Embryonic facial prominence (tissue), 1 donor: ENCODE results near the gene ACADS.

Experiments
- DNase-seq: peaks from one replicate; pipeline ENCODE4 v3.0.0-alpha.2; 2016; ENCODE audit errors: extremely low spot score

Gene ACADS

DNA sequence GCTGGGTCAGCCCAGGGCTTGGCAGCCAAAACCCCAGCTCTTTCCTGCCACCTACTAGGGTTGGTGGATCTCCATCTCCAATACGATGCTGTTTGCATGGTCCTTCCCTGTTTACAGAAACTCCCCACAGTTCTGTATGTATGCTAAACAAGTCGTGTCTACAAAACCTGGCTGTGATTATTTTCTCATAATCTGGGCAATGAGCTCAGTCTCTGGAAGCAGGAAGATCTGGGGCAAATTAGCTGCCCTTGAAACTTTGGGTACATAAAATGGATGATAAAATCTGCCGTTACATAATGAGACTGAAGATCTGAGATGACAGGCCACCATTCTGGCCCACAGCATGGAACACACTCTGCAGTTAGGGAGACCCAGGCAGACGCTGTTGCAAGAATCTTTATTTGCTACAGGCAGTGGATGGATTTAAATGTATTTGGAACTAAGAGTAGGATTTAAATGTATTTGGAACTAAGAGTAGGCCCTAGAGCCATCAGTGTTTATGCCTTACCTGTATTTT lies 31.7 kb downstream of the ACADS start:
- no peak for DNase-seq

DNA sequence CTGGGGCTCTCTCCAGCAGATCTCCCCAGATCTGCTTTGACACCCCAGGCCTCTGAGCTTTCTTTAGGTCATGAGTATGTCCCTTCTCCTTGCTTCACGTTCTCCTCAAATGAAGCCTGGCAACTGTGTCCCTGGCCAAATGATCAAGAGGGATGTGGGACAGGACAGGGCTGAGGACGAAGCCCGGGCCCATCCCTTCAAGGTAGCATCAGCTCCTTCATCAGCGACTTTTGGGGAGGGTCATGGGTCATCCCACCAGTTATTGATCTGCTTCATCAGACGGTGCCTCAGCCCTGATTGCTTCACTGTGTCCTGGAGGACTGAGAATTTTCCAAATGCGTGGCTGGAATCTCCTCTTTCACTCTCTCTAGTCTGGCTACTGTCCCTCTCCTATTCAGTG lies 32.3 kb downstream of the ACADS start:
- no peak for DNase-seq

DNA sequence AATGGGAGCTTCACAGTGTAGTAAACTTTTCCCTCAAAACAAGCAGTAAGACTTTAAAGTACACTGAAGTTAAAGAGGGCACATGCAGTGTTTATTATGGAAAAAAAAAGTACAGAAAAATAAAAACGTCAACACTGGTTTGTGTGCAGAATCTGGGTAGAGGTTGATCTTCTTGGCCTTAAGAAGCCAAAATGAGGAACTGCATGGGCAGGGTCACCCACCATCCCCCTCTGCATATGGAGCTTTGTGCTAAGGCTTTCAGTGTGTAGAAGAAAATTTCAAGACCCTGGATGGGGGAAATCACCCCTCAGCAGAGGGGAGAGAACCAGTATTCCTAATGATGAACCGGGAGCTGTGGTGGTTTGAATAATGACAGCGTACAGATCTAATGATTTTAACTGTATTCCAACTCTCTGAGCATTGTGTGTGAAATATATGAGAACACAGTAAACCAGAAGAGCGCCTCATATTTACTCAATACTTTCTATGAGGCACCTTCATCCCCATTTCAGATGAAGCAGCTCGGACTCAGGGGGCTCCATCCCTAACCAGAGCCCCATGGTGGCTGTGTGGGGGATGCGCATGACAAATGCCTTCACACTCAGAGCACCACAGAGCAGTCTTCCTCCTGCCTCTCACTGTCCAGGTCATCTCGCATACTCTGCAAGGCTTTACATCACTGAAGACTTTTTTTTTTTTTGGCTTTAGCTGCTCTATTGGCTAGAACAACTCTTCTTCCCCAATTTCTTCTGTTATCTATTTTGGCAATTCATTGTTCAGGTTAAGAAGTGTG lies 33.4 kb downstream of the ACADS start:
- DNase-seq: no peak

DNA sequence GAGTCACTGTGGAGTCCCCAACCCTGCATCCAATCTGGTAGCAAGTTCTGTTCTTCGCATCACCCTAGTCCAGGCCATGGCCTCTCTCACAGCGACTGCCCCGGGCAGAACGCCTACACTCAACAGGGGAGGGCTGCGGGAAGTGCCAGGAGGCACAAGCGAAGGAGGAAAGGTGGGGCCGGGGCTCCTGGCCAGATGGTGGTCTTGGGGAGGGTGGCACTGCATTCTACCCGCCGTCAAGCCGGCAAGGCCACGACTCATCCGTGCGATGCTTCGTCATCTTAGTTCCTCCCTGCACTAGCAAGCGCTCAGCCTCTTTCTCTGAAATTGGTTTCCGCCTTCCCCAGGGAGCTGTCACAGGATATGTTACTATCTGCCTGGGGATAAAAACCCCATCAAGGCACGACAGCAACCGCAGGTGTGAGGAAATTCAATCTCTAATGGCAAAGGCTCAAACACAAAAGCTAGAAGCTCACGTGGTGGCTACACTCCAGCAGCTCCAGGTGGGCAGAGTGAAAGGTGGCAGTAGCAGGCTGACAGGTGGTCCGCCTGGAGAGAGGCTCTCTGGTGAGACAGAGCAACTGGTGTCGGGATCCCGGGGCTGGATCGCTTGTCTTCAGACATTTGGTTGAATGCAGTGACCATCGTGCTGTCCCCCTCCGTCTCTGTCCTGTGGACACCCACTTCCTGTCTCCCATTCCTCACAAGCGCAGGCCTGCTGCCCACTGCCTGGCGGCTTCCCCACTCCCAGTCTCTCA lies 34.1 kb downstream of the ACADS start:
- no peak for DNase-seq

DNA sequence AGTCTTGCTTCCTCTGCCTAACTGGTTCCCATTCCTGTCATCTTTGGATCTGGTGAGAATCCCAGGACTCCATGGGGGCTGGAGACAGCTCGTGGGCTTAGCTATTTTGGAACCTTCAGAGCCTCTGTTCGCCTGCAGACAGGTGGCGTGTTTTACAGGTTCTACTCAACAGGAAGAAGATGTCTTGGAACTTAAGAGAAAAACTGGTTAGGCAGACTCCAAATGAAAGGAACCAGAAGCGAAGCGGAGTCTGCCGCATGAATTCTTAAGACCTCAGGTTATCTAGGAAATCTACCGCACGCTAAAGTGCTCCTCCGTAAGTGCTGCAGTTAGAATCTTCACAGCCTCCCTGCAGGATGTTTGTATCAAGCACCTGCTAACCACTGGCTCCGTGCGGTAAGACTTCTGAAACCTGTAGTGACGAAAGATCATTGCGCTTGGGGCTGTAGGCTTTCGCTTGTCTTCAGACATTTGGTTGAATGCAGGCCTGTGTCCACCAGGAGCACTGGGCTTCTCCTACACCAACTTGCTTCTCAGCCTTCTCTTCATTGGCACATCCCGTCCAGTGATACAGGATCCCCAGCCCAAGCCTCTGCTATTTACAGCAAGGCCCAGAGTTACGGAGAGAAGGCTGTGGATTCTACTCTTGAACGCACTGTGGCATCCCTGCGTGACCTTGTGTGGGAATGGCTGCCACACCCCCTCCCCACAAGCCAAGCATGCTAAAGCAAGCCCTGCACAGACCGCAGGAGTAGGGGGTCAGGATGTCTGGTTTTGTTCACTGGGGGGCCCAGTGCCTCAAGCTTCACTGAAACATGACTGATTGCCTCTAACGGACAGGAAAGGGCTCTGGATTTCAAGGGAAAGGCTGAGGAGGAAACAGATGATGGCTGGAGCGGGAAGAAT lies 35.0 kb downstream of the ACADS start:
- no peak for DNase-seq

DNA sequence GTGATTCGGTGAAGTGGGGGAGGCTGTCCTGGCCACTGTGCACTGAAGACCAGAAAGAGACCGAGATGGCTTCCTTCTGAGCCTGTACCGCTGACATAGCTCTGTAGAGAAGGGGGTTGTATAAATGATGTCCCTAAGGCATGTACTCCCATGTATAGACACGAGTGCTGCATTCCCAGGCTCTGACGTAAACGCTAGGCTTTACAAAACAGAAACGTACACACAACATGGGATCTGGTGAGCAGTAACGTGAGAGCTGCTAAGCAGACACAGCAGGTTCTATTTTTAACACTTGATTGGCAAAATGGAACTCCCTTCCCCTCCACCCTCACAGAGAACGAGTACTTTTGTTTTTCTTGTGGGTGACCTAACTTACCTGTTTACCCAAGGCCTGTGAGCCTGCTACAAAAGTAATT lies 35.9 kb downstream of the ACADS start:
- peak; percentile 74 for DNase-seq

DNA sequence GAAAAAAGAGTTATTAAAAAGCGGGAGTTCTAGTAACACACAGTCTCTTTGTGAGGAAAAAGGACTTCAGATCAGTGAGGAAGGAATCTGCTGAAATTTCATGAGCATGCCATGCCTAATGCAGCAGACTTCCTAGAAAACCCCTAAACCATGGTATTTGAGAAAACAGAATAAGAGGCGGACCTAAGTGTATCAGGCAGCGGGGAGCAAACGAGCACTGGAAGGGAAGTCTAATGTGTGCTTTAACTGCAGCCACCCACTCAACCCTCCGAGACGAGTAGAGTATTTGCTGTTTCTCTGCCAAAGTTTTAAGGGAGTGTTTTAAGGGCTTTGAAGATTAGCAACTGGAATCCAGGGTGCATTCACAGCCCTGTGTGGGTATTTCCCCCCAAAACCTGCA lies 36.5 kb downstream of the ACADS start:
- peak; percentile 30 for DNase-seq

DNA sequence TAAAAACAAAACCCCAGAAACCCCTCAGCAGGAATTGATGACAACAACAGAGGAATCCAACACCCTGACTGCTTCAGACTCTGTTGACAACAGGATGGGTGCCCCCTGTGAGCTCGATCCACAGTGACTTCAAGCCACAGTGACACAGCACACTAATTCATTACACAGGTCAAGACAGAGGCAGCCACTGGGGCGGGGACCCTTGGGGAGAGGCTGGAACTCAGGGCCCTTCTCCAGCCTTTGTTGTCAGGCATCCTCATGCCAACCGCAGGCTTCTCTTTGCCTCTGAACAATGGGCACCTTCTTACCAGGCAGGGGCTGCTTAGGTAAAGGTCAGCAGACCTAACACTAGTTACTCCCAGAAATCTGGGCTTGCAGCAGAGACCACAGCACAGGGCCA lies 37.6 kb downstream of the ACADS start:
- no peak for DNase-seq

DNA sequence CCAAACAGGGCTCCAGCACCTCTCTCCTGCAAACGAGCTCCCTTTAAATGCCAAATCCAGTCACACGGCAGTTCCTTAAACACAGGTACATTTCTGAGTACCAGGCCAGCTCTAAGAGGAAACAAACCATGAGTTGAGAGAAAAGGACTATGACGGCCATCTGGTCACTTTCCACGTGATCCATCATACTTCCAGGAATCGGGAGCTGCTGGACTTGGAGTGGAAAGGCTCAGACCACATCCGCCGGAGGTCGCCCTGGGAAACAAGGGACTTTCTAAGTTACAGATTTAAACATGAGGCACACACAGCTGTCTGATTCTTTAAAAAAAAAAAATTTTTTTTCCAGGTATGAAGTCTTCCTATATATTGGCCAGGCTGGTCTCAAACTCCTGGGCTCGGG lies 39.2 kb downstream of the ACADS start:
- no peak for DNase-seq

DNA sequence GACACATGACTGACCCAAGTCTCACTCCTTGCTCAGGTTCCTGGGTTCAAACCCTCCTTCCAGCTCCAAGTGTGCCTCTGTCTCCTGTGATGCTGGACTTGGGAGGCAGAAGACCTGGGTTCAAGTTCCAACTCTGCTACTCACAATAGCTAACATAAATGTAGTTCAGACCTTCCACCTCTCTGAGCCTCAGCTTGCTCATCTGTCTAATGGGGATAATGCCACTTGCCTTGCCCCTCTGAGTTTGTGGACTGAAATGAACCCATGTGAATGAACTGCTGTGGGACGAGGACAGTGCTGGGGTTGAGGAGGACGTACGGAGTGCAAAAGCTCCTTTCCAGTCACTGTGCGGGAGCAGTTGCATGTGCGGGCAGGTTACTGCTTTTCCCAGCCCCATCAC lies 40.9 kb downstream of the ACADS start:
- DNase-seq: no peak

DNA sequence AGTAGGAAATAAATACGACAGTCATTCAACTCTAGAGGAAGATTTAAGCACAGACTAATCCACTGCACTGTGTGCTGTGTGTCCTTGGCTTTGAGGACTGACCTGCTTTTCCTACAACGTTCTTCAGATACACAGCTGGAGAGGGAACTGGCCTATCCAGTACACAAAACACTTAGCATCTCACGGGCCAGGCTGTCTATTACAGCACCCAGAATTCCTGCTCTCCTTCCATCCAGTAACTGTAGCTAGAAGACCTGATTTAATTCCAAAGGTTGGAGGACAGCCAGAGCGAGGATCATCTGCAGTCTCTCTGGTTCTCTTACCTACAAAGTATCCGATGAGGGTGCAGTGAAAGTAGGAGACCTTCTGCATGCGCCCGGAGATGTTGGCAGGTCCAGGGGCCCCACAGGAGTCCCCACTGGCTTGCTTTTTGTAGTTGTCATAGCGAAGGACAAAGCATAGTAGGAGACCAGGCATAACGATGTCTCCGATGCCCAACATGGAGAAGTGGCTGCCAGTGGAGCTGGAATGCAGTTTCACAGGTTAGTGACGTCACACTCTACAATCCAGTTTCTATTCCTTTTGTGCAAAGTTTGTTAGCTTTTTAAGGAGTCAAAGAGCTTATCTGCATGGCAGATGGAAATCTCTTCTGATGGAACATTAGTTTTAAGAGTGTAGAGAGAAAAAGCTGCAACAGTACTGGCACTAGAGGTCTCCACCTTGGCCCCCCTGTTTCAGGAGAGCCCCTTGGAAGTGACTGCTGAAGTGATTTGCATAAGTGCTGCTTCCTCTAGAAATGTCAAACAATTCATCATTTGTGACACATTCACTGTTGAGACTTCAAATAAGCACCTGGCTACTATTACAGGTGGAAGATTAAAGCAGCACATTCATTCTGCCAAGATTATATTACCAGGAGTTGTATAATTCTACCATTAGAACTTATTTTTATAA lies 41.7 kb downstream of the ACADS start:
- no peak for DNase-seq

DNA sequence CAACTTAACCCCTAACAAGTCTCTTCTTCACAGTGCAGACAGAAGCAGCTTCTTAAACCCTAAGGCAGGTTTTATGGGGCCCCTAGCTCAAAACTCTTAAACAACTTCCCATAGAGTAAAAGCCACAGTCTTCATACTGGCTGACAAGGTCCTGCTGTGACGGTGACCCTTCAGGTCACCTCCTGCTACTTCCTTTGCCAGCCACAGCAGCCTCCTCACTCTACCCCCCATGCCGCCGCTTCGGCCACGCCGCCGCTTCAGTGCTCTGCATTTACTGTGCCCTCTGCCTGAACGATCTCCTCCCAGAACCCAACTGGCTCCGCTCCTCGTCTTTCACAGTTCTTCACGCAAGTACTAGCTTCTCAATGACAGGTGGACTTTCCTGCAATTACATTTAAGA lies 45.5 kb downstream of the ACADS start:
- DNase-seq: no peak

DNA sequence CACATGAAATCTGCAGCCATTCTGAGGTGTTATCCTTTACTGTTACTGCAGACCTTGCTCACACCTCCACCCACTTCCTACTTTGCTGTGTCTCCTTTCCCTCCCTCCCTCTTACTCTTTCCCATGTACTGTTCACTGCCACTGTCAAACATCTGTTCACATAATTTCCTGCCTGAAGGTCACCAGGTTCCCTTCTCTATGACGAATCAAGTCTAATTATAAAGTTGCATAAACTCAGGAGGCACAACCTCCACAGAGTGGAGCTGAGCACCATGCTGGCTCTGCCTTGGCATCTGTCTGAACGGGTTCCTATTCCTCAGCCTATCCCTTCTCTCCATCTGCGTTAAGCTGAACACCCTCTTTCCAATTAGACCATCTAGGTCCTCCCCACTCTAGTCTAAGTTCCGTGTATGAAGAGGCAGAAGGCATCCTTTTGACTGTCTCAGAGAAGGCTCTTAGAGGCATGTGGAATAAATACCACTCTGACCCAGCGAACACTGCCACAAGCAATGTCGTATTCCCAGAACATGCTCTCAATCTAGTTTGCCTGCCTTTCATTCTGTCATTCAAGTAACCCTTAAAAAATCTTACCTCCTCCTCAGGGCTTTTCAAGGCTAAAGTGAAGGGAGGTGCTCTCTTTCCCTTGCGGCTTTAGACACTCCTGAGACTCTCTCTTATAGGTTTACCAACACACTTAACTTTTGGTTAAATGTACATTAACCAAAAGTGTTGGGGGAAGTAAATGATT lies 48.7 kb downstream of the ACADS start:
- DNase-seq: no peak

DNA sequence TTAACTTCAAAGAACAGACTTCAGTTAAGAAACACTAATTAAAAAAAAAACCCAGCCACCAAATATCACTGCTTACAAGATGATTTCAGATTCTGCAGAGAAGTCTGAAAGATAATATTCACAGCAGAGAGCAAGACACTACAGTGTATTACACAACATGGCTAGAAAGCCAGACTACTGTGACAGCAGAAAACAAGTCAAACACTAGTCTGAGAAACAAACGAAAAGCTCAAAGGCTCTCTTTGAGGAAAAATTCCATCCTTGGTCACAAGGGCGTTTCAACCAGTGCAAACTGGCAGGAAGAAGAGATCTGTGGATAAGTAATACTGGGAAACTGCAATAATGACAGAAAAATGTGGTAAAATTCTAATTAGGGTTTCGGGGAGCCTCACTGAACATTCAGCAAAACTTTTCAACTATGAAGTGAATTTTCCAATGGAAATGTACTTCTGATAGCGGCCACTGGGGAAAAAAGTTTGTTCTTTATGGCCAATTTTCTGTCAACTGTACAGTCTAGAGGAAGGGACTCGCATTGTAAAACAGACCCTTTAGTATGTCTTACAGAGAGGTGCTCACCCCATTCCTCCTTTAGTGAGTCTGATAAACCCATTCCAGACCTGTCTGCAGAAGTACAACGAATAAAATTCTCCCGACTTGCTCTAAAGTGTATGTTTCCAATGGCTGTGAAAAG lies 50.4 kb downstream of the ACADS start:
- DNase-seq: no peak

DNA sequence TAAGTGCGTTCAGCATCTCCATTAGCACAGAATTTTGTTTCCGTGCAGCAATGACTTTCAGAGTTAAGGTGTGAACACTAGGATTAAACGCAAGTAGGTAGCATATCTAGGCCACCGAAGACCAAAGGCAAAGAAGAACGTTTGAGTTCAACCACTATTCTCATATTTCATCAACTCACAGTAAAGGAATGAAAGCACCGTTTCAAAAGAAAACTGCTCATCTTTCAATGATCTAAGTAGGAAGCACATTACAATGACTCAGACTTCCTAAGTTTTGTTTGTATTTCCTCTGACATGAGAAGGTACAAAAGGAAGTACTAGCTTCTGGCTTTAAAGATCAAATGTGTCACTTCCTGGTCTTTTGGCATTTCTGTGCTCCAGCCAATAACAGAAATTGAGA lies 57.6 kb downstream of the ACADS start:
- no peak for DNase-seq

DNA sequence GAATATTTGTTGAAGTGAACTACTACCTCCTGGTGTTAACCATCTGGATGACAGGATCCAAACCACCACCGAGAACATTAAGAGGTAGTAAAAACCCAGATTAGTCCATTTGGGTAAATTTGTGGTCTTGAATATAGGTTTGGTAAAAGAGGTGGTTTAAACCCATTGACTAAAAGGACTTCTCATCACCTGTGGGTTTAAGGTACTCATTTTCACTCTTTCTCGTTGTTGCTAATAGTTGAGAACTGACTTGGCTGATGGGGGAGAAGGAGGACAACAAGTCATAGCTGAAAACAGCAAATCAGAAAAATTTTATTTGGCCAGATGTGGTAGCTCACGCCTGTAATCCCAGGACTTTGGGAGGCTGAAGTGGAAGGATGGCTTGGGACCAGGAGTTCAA lies 59.2 kb downstream of the ACADS start:
- no peak for DNase-seq

DNA sequence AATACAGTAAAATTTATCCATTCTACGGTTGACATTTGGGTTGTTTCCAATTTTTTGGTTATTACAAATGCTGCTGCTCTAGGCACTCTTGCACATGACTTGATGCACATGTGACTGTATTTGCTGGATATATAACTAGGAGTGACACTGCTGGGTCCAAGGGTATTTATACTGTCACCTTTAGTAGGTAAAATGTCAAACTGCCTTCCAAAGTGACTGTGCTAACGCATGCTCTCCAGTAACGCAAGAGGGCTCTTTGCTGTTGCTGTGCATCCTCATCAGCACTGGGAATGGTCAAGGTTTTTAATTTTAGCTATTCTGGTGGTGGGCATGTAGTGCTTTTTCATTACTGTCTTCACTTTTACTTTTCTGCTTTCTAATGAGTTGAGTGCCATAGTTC lies 62.3 kb downstream of the ACADS start:
- no peak for DNase-seq
